Activated T-helper 17 cell treated with anti-CD3 and anti-CD28 coated beads, Interleukin-2, amount 50 U/mL, for 72 hours (primary cell): ENCODE measurements around the gene ZNF256. TPM values are rescaled to one million over a fixed set of nuclear protein-coding genes. Genes with fewer than 3 reads are reported as not detected.
"Not testable (repeated sequence)": the region's sequence is repeated elsewhere in the genome, so short reads cannot be mapped to it uniquely, and the experiment has no call there.

Source experiments
- ATAC-seq: fragments of 150-1000 bp; cut with Tn5 transposase; replicated peaks from 2 replicates; pipeline ENCODE4 v1.10.0; 2021; ENCODE audit warnings: mild to moderate bottlenecking, moderate library complexity
- H3K27ac Mint-ChIP-seq: one replicate; pipeline ENCODE4 v1.8.0; 2022; ENCODE audit warnings: mixed read lengths
- H3K27me3 Mint-ChIP-seq: one replicate; pipeline ENCODE4 v1.8.0; 2022; ENCODE audit warnings: mixed read lengths
- H3K36me3 Mint-ChIP-seq: one replicate; pipeline ENCODE4 v1.8.0; 2022; ENCODE audit warnings: low read depth, mild to moderate bottlenecking, mixed read lengths
- H3K4me1 Mint-ChIP-seq: one replicate; pipeline ENCODE4 v1.8.0; 2022; ENCODE audit warnings: mixed read lengths
- H3K4me3 Mint-ChIP-seq: one replicate; pipeline ENCODE4 v1.8.0; 2022; ENCODE audit warnings: mild to moderate bottlenecking, mixed read lengths
- H3K9me3 Mint-ChIP-seq: one replicate; pipeline ENCODE4 v1.8.0; 2022; ENCODE audit warnings: mixed read lengths
- total RNA-seq, 2 donors: library from RNA; stranded (reverse); gene quantifications; one replicate each; pipeline ENCODE4 v1.2.3, GENCODE V29; 2022

Gene ZNF256
- total RNA-seq, 2 donors from 2014 or later = 4.3 to 7.8 TPM

- Mint-ChIP-seq H3K4me3 (no peak overlapping the region), H3K27ac (no peak overlapping the region), H3K4me1 (no peaks in the 10 kb centered on the region), H3K9me3 (peaks cover 24% of the 10 kb centered on the region), H3K27me3 (no peaks in the 10 kb centered on the region), H3K36me3 (peaks cover 28% of the 10 kb centered on the region)
- ATAC-seq = no peak
Measured at GRCh38 chr19:57927587-57927986, 19.9 kb downstream of the ZNF256 start.

GRCh38 chr19:57916168-57916995 is 31.1 kb downstream of the ZNF256 start, which contains the start of gene ZNF417:
ZNF417 (minus strand) TSS chr19:57916592; CDS start chr19:57916411, 181 bp downstream.
- Mint-ChIP-seq H3K4me3 (peak within 1 kb of the TSS; percentile 94), H3K9me3 (peaks cover 10% of the 10 kb centered on the region), H3K36me3 (peaks cover 55% of the 10 kb centered on the region), H3K4me1 (peaks cover 22% of the 10 kb centered on the region), H3K27ac (peak within 1 kb of the TSS; percentile 93)
- peak; percentile 99 for ATAC-seq
- not testable (repeated sequence) for H3K27me3 Mint-ChIP-seq

GRCh38 chr19:57914531-57914930 is 33.0 kb downstream of the ZNF256 start:
- H3K27ac Mint-ChIP-seq = no peak overlapping the region
- H3K36me3 Mint-ChIP-seq = peaks cover 68% of the 10 kb centered on the region
- peaks cover 10% of the 10 kb centered on the region for H3K9me3 Mint-ChIP-seq
- no peaks in the 10 kb centered on the region for H3K27me3 Mint-ChIP-seq
- ATAC-seq = no peak
- H3K4me1 Mint-ChIP-seq = peaks cover 22% of the 10 kb centered on the region
- peak overlapping the region; percentile 94 for H3K4me3 Mint-ChIP-seq

- Mint-ChIP-seq H3K27me3 (no peaks in the 10 kb centered on the region), H3K27ac (no peak overlapping the region), H3K4me1 (peaks cover 5% of the 10 kb centered on the region), H3K9me3 (no peaks in the 10 kb centered on the region), H3K36me3 (peaks cover 53% of the 10 kb centered on the region), H3K4me3 (no peak overlapping the region)
- no peak for ATAC-seq
Measured at GRCh38 chr19:57907394-57907793, 40.1 kb downstream of the ZNF256 start.

- Mint-ChIP-seq H3K4me1 (peaks cover 5% of the 10 kb centered on the region), H3K9me3 (no peaks in the 10 kb centered on the region), H3K27ac (no peak overlapping the region), H3K36me3 (peaks cover 32% of the 10 kb centered on the region), H3K27me3 (no peaks in the 10 kb centered on the region), H3K4me3 (no peak overlapping the region)
- ATAC-seq = no peak
Measured at GRCh38 chr19:57905258-57905657, 42.2 kb downstream of the ZNF256 start.

- no peak overlapping the region for H3K4me3 Mint-ChIP-seq
- no peaks in the 10 kb centered on the region for H3K27me3 Mint-ChIP-seq
- H3K36me3 Mint-ChIP-seq = peaks cover 19% of the 10 kb centered on the region
Measured at GRCh38 chr19:57903618-57904184, 43.8 kb downstream of the ZNF256 start.

GRCh38 chr19:57900311-57900710 is 47.2 kb downstream of the ZNF256 start:
- ATAC-seq = peak; percentile 29
- no peaks in the 10 kb centered on the region for H3K9me3 Mint-ChIP-seq
- H3K4me3 Mint-ChIP-seq = no peak overlapping the region
- peaks cover 5% of the 10 kb centered on the region for H3K4me1 Mint-ChIP-seq
- H3K27ac Mint-ChIP-seq = no peak overlapping the region
- H3K27me3 Mint-ChIP-seq = no peaks in the 10 kb centered on the region
- H3K36me3 Mint-ChIP-seq = no peaks in the 10 kb centered on the region

More at GRCh38 chr19:57903618-57904184, 43.8 kb downstream of the ZNF256 start:
- Mint-ChIP-seq H3K4me1 (peaks cover 5% of the 10 kb centered on the region), H3K27ac (no peak overlapping the region), H3K9me3 (no peaks in the 10 kb centered on the region)
- ATAC-seq = no peak

Other genes with a start within 250 kb of the ZNF256 start
- 1 to 10 TPM in 1 of 2 donors, under 1 TPM in 1; 0.35 to 5.6 TPM for gene ZNF154, start 238.5 kb downstream of the ZNF256 start, total RNA-seq
- 10 to 100 TPM in 1 of 2 donors, 1 to 10 TPM in 1; 5.9 to 11.5 TPM for gene ZNF671, start 220.1 kb downstream of the ZNF256 start, total RNA-seq
- gene ZNF776, start 200.9 kb downstream of the ZNF256 start, total RNA-seq = 10 to 100 TPM in 1 of 2 donors, 1 to 10 TPM in 1; 7.9 to 11.8 TPM
- 10 to 100 TPM; 16.0 to 21.0 TPM for gene ZNF586, start 178.0 kb downstream of the ZNF256 start, total RNA-seq
- gene ZNF552, start 132.8 kb downstream of the ZNF256 start, total RNA-seq = 1 to 10 TPM; 6.0 to 7.5 TPM
- gene ZNF587B, start 117.4 kb downstream of the ZNF256 start, total RNA-seq = 10 to 100 TPM; 16.8 to 20.6 TPM
- 10 to 100 TPM; 33.7 to 37.3 TPM for gene ZNF587, start 97.8 kb downstream of the ZNF256 start, total RNA-seq
- 10 to 100 TPM; 16.2 to 21.5 TPM for gene ZNF814, start 58.7 kb downstream of the ZNF256 start, total RNA-seq
- gene ZNF417, start 31.1 kb downstream of the ZNF256 start, total RNA-seq = 10 to 100 TPM; 15.4 to 26.3 TPM
- 1 to 10 TPM; 1.0 to 6.7 TPM for gene ZNF418, start 12.3 kb downstream of the ZNF256 start, total RNA-seq
- gene C19orf18, start 26.8 kb upstream of the ZNF256 start, total RNA-seq = under 1 TPM in 1 of 2 donors, not detected in 1; 0.29 TPM
- 1 to 10 TPM; 4.4 to 5.1 TPM for gene ZNF606, start 55.1 kb upstream of the ZNF256 start, total RNA-seq
- not detected for gene ZSCAN1, start 86.3 kb upstream of the ZNF256 start, total RNA-seq
- under 1 TPM in 1 of 2 donors, not detected in 1; 0.34 TPM for gene ZNF135, start 111.6 kb upstream of the ZNF256 start, total RNA-seq
- 10 to 100 TPM; 15.9 to 20.1 TPM for gene ZSCAN18, start 150.5 kb upstream of the ZNF256 start, total RNA-seq
- gene ZNF329, start 203.1 kb upstream of the ZNF256 start, total RNA-seq = 1 to 10 TPM; 3.8 to 7.0 TPM
- gene ZNF274, start 235.4 kb upstream of the ZNF256 start, total RNA-seq = 10 to 100 TPM; 18.5 to 29.1 TPM